ENCODE measurements around the gene DUXA. TPM values are rescaled to one million over a fixed set of nuclear protein-coding genes. Genes with fewer than 3 reads are reported as not detected.

The DUXA gene
- not detected in 2 replicates for total RNA-seq (2011; cell fraction: chromatin; rRNA removed; ENCODE audit: low replicate concordance)
- not detected in 2 replicates for total RNA-seq (2011; cell fraction: nucleolus; rRNA removed)
- total RNA-seq (2011; cell fraction: nucleoplasm; rRNA removed), result not detected in 2 replicates
- total RNA-seq (2014; rRNA removed), result not detected in 2 replicates
- total RNA-seq (2014; rRNA removed; fragmentation: Illumina TruSeq; extraction: Trizol), result not detected in 2 replicates
- total RNA-seq (2015; rRNA removed; fragmentation: Illumina TruSeq; extraction: Trizol), result not detected in 2 replicates
- total RNA-seq (2021), result not detected in 2 replicates
- polyA plus RNA-seq (2011; rRNA removed), result not detected in 2 replicates
- polyA plus RNA-seq (2011; cell fraction: cytosol; rRNA removed), result not detected in 2 replicates
- not detected in 2 replicates for polyA plus RNA-seq (2011; cell fraction: nucleus; rRNA removed)
- polyA plus RNA-seq (2012), result not detected in 2 replicates
- not detected in 2 replicates for polyA plus RNA-seq (2014; fragmentation: Illumina TruSeq; extraction: Trizol)
- not detected for polyA plus RNA-seq (2014; fragmentation: Nextera tagmentation; extraction: Ambion mirVana)
- polyA plus RNA-seq (2014; rRNA removed), result not detected in 2 replicates
- polyA minus RNA-seq (2011; rRNA and poly(A)+ RNA removed), result not detected in 2 replicates
- polyA minus RNA-seq (2011; cell fraction: cytosol; rRNA and poly(A)+ RNA removed), result not detected in 2 replicates
- not detected in 2 replicates for polyA minus RNA-seq (2011; cell fraction: nucleus; rRNA and poly(A)+ RNA removed)
- percentile 17 among the genes with signal in this experiment for Bru-seq, nascent RNA
- not detected for BruChase-seq, experiment 1, labeled RNA remaining after a 2-hour chase
- BruChase-seq, experiment 2, labeled RNA remaining after a 6-hour chase, result not detected
- long read RNA-seq, experiment 1, result 0 reads
- long read RNA-seq, experiment 2, result 0 reads
- long read RNA-seq, experiment 3, result 0 reads

- WGBS (ENCODE audit: insufficient coverage, low coverage, missing lambda C conversion rate), result 3% methylated on average over 6 of the region's 6 CpGs
- BruUV-seq (replicated peaks), result no TSS peak
- in situ Hi-C loops (cut with MboI) (no loop called here), intact Hi-C loops (cut with micrococcal nuclease) (no loop called here)
- Histone ChIP-seq H3K27ac (ENCODE audit: extremely low read depth, low read depth, low read length) (no peak within 1 kb of the TSS), H2AFZ (ENCODE audit: low read depth, low read length) (no peak within 1 kb of the TSS), H4K20me1 (replicated peaks; ENCODE audit: control insufficient read depth, insufficient read depth, low read length) (no peaks in the 10 kb centered on the region), H3K79me2 (ENCODE audit: control insufficient read depth, insufficient read depth, low read length) (no peaks in the 10 kb centered on the region), H3K4me2 (ENCODE audit: insufficient read depth, low read length) (no peak within 1 kb of the TSS), H3K9me3 (replicated peaks; ENCODE audit: control insufficient read depth, insufficient read depth, low read depth, low read length) (peaks cover 2% of the 10 kb centered on the region; the same call in 1 of the 2 replicates), H3K36me3 (ENCODE audit: control insufficient read depth, insufficient read depth, low read length) (no peaks in the 10 kb centered on the region), H3K27me3 (ENCODE audit: control insufficient read depth in 2 of 2, insufficient read depth in 2 of 2, low read length in 2 of 2) (no peaks in the 10 kb centered on the region), H3K4me3 (no peak within 1 kb of the TSS), H3K4me1 (replicated peaks in 1 of 2; ENCODE audit: control insufficient read depth in 2 of 2, insufficient read depth in 2 of 2, low read length in 2 of 2) (no peaks in the 10 kb centered on the region; a peak in 1 of 5 replicates), H3K9me1 (ENCODE audit: control insufficient read depth, insufficient read depth, low read length) (no peaks in the 10 kb centered on the region), H3K9ac (ENCODE audit: insufficient read depth in 1 of 2, low read depth in 2 of 2, low read length in 2 of 2) (no peak within 1 kb of the TSS)
- ATAC-seq (no peak), DNase-seq (ENCODE audit: extremely low read depth in 1 of 4, low spot score in 3 of 4) (no peak), FAIRE-seq (no peak)
- TF ChIP-seq HMG20A (CRISPR knock-in tag; conservative IDR thresholded peaks at IDR 0.05), result no peak
- no peak for TF ChIP-seq ZBTB9 (CRISPR knock-in tag; IDR thresholded peaks at IDR 0.05)
- TF ChIP-seq ZNF253 (CRISPR knock-in tag; conservative IDR thresholded peaks at IDR 0.05), result no peak
- TF ChIP-seq ZNF133 (CRISPR knock-in tag; IDR thresholded peaks at IDR 0.05), result no peak
- TF ChIP-seq ZNF740 (CRISPR knock-in tag; IDR thresholded peaks at IDR 0.05), result no peak
- TF ChIP-seq ZNF740 (tag; IDR thresholded peaks at IDR 0.05), result no peak
- TF ChIP-seq PCBP1 (IDR thresholded peaks at IDR 0.05; ENCODE audit: low read depth, low read length, poor library complexity, severe bottlenecking), result no peak
- no peak for TF ChIP-seq NR3C1 (CRISPR knock-in tag; IDR thresholded peaks at IDR 0.05)
- TF ChIP-seq ZNF12 (CRISPR knock-in tag; IDR thresholded peaks at IDR 0.05), result no peak
- no peak for TF ChIP-seq CBX3 (IDR thresholded peaks at IDR 0.05; ENCODE audit: borderline replicate concordance in 1 of 2, low read length in 2 of 2)
- ChIA-PET CTCF (ENCODE audit: low intra/inter-chr PET ratio) (no interaction called here), POLR2A (no interaction called here)
Measured at GRCh38 chr19:57167385-57167784, at the start of gene DUXA. Gene DUXA, minus strand, starts transcription at chr19:57167485. Its CDS starts 42 bp downstream, at chr19:57167443.

Measured in K562 (cell line).